HTR-8/SVneo (cell line): ENCODE results near the gene WDR46.
"Not testable (repeated sequence)": the region's sequence is repeated elsewhere in the genome, so short reads cannot be mapped to it uniquely, and the experiment has no call there.

ENCODE experiments used
- DNase-seq: peaks from one replicate; pipeline ENCODE4 v3.0.0; 2011; ENCODE audit warnings: low spot score, mixed read lengths; ENCODE audit not compliant: insufficient read length
- FAIRE-seq: peaks from 2 replicates; lab custom pipeline; 2011; peaks lifted over from hg19 to GRCh38; lab: Jason Lieb, UNC

Gene WDR46

DNA sequence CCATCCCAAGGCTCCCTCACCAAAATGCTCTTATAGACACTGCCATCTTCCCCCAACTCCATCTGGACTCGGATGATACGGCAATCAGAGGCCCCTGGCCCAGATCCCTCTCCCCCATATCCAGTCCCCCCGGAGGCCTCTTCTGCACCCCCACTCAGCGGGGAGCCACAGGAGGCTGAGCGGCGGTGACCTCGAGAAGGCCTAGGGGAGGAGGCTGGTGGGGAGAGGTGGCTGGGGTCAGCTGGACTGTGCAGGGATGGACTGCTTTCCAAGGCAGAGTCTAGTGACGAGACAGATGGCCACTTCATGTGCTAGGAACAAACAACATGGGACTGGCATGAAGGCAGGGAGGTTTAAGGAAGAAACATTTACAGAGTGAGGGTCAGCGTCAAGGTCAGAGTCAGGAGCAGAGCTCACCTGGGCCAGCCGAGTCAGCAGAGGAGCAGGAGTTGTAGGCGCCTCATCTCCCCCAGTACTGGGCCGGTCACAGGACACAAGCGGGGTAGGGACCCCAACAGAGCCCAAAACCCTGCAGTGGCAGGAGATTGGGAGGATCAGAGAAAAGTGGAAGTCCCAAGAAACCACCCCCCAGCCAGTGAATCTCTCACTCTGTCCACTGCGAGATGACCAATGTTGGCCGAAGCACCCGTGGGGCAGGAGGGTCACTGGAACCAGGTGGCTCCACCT is 4.1 kb upstream of the WDR46 start:
- no peak for DNase-seq

DNA sequence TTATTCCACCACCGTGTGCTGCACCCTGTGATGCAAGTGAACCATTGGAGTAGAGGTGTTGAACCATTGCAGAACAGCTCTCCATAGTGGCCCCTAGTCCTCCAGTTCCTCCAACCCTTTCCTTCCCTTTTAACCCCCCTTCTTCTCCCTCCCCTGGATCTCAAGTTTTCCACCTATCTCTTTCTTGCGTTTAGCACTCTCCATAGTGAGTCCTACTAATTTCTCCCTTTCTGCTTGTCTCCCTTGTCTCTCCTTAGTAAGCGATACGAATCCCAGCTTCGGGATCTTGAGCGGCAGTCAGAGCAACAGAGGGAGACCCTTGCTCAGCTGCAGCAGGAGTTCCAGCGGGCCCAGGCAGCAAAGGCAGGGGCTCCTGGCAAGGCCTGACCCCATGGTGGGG is 1.4 kb upstream of the WDR46 start:
- DNase-seq: no peak
- FAIRE-seq: no peak

More for the DNA sequence above, 4.1 kb upstream of the WDR46 start:
- FAIRE-seq: no peak

DNA sequence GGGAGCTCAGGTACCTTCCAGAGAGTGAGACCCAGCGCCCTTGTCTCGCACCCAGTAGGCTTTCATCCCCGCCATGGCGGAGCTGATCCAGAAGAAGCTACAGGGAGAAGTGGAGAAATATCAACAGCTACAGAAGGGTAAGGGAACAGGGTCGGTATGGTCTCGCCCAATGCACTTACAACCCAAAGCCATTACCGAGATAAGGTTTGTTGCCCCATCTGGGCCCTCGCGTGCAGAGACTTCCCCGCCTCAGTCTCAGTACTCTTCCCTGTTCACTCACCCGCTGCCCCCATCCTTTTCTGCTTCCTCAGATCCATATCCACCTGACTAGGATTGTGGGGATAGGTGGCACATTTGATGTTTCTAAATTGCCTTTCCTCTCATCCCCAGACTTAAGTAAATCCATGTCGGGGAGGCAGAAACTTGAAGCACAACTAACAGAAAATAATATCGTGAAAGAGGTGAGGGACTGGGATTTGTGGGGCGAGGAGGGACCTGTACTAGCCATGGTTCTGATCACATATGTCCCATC is 811 bp upstream of the WDR46 start:
- FAIRE-seq: no peak
- DNase-seq: no peak

DNA sequence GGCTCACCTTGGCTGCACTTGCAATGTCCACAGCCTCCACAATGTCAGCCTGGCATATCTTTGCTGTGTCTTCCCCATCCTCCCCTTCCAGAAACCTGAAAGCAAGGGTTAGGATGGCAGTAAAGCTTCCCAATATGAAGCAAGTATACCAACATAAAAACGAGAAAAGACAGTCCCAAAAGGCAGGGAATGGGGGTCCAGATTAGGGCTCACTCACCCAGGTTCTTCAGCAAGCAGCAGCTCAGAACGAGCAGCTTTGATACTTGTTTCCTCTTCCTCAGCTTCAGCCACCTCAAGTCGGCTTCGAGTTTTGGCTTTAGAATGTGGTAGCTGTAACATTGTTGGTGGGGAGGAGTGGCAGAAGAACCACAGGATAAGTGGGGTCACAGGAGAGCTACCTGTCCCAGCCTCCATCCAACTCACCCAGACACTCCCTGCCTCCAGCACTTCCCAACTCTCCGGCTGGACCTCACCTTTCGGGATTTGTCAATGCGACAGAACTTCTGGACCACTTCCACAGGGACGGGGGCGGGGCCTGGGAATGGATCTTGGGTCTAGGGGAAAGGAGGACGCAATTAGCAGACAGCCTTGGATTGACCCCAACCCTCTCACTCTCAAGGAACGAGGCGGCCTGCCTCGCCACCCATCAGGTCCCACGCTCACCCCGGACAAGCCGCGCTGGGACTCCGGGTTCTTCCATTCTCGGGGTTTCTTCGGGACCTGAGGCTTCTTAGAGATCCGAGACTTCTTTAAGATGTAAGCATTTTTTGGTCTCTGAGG is 708 bp downstream of the WDR46 start:
- DNase-seq (no peak), FAIRE-seq (no peak)

DNA sequence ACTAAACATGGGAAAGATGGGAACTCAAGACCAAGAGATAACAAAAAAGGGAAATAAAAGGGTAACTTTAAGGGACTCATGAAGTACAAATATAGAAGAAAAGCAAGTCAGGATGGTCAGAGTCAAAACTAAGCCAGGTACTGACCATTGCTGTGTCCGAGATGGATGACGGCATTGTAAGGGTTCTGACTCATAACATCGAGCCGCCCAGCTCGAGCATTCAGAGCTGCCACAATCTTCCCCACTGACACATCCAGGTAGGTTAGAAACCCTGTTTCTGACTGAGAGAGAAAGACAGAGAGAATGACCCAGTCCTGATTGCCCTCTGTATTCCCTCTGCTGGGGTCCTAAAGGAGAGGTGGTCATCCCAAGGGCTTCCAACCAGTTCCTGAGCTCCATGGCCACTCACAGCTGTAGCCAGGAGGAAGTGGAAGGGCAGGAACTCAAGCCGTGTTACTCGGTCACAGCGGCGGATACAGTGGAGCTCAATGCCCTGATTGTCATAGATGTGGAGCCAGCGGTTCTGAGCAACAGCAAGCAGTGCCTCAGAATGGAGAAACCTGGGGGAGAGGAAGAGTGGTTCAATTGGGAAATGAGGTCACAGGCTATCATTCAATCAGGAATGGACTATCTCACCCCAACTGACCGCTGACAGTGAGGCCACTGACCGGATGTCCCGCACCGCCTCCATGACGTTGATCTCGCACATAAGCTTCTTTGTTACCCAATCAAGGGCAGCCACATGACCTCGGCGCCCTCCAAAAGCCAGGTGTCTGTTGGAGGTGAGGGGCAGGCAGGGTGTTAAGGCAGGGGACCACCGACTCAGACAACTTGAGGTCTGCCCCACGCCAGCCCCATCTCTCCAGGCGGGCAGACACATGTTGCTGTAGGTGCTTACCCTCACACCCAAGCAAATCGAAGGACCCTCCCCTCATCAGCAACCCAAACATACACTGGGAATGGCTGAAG is 1.8 kb downstream of the WDR46 start:
- DNase-seq: no peak
- no peak for FAIRE-seq

GRCh38 chr6:33285214-33285613 is 3.8 kb downstream of the WDR46 start:
- FAIRE-seq, DNase-seq: not testable (repeated sequence)

DNA sequence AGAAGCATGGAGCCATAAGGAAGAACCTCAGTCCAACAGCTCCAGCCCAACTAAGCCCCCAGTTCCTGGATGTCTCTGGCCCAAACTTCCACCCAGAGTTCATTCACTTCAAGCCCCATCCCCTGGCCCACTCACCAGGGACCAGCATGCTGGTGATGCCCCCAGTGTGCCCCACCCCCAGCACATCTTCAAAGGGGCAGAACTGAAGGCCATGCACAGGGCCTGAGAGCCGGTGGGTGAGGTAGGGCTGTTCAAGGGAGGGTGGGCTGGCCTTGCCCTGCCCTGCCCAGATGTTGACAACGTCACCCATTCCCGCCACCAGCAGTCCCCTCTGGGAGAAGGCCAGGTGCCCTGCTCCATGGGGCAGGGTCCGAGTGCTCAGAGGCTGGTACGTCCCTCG is 8.5 kb downstream of the WDR46 start:
- no peak for FAIRE-seq
- no peak for DNase-seq

DNA sequence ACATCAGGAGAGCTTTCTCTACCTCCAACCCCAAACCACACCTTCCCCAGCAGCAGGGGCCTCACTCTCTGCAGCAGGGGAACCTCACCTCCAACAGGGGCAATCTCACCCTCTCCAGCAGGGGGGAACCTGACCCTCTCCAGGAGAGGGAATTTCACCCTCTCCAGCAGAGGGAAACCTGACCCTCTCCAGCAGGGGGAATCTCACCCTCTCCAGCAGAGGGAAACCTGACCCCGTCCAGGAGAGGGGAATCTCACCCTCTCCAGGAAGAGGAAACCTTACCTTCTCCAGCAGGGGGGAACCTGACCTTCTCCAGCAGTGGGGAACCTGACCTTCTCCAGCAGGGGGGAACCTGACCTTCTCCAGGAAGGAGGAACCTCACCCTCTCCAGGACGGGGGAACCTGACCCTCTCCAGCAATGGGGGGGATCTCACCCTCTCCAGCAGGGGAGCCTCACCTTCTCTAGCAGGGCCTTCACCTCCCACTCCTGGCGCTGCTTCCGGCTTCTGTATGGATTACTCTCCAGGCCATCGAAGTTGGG is 9.0 kb downstream of the WDR46 start:
- DNase-seq (peak; percentile 60), FAIRE-seq (peak; percentile 16)

- DNase-seq (no peak), FAIRE-seq (no peak)
Observed at GRCh38 chr6:33279257-33279695, 9.8 kb downstream of the WDR46 start.

DNA sequence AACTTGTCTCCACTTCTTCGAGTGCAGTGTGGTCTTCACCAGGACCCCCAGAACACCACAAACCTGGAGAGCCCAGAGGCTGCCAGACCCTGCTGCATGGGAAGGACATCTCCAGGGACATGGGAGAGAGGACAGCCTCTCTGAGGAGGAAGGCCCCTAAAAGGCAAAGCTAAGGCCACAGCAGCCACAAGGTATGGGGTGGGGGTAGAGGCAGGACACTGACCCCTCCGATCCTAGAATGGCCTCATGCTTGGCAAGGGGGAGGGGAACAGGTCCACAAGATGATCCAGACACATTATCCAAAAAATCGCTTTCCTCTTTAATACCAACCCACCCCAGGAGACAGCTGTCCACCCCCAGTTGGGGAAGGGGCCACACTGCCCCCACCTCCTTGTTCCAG is 10.2 kb downstream of the WDR46 start:
- FAIRE-seq: no peak
- no peak for DNase-seq

GRCh38 chr6:33278392-33278741 is 10.7 kb downstream of the WDR46 start:
- DNase-seq: no peak
- FAIRE-seq: no peak

GRCh38 chr6:33277663-33278391 is 11.2 kb downstream of the WDR46 start:
- FAIRE-seq (no peak), DNase-seq (no peak)

GRCh38 chr6:33276864-33277662 is 12.0 kb downstream of the WDR46 start, which contains the start of gene B3GALT4:
Gene B3GALT4 (plus strand): TSS chr6:33277123. CDS start chr6:33277420, 297 bp downstream.
- FAIRE-seq (peak; percentile 87), DNase-seq (peak; percentile 39)

DNA sequence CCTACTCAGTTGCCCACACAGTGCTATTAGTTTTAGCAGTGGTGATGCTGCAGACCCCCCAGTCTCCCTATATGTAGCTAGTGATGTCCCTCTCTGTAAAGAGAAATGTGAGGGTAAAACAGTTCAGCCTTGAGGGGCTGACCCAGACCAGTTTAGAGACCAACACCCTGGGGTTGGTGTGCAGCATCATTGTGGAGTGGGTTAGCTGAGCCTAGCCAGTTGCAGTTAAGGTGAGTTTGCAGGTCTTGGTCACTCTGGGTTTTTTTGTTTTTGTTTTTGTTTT is 12.5 kb downstream of the WDR46 start:
- FAIRE-seq: no peak

DNA sequence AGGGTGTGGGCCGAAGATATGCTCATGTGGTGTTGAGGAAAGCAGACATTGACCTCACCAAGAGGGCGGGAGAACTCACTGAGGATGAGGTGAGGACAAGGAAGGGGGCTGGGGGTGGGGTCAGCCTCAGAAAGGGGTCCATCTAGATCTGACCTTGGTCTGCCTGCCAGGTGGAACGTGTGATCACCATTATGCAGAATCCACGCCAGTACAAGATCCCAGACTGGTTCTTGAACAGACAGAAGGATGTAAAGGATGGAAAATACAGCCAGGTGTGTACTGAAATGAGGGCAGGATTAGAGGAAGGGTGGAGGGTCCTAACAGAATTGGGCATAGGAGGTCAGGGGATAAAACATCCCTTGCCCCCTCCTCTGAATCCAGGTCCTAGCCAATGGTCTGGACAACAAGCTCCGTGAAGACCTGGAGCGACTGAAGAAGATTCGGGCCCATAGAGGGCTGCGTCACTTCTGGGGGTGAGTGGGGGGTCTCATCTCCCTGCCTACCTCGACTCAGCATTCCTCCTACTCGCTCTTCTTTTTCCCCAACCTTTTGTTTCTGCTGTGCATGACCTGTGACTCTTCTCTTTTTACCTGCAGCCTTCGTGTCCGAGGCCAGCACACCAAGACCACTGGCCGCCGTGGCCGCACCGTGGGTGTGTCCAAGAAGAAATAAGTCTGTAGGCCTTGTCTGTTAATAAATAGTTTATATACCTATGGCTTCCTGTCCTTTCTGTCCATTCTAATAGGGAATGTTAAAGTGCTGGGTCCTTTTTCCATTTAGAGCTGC is 13.1 kb downstream of the WDR46 start:
- not testable (repeated sequence) for FAIRE-seq, DNase-seq

More for the DNA sequence above, 12.5 kb downstream of the WDR46 start:
- no peak for DNase-seq

DNA sequence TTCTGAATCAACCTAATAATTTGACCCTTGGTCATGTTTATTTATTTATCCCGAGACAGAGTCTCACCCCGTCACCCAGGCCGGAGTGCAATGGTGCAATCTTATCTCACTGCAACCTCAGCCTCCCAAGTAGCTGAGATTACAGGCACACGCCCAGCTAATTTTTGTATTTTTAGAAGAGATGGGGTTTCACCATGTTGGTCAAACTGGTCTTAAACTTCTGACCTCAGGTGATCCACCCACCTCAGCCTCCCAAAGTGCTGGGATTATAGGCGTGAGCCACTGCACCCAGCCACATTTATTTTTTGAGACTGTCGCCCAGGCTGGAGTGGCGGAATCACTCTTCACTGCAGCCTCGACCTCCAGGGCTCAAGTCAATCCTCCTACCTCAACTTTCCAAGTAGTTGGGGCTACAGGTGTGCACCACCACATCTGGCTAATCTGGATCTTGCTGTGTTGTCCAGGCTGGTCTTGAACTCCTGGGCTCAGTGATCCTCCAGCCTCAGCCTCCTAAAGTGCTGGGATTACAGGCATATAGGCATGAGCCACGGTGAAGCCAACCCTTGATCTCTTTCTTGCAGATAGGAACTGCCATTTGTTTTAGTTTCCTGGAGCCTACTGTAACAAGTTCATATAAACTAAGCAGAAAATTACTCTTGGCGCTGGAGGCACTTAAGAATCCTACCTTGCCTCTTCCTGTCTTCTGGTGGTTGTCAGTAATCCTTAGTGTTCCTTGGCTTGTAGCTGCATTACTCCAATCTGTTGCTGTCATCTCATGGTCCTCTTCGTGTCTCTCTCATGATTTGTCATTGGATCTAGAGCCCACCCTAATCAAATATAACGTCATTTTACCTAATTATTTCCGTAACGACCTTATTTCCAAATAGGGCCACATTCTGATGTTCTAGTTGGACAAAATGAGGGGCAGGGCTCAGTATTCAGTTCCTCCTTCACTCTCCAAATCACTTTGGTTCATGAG is 14.8 kb downstream of the WDR46 start:
- DNase-seq: no peak
- FAIRE-seq: no peak
